GM21381 (cell line): ENCODE measurements around the gene GHR.
A peak's percentile ranks its signal among the peaks of the same experiment; 100 is the strongest.
"Not testable (repeated sequence)": the region's sequence is repeated elsewhere in the genome, so short reads cannot be mapped to it uniquely, and the experiment has no call there.

ENCODE experiments used
- ATAC-seq: cut with Tn5 transposase; IDR thresholded peaks from one replicate; pipeline ENCODE4 v1.9.1; 2021; ENCODE audit warnings: mild to moderate bottlenecking, moderate library complexity; ENCODE audit not compliant: unreplicated experiment

Gene GHR

DNA sequence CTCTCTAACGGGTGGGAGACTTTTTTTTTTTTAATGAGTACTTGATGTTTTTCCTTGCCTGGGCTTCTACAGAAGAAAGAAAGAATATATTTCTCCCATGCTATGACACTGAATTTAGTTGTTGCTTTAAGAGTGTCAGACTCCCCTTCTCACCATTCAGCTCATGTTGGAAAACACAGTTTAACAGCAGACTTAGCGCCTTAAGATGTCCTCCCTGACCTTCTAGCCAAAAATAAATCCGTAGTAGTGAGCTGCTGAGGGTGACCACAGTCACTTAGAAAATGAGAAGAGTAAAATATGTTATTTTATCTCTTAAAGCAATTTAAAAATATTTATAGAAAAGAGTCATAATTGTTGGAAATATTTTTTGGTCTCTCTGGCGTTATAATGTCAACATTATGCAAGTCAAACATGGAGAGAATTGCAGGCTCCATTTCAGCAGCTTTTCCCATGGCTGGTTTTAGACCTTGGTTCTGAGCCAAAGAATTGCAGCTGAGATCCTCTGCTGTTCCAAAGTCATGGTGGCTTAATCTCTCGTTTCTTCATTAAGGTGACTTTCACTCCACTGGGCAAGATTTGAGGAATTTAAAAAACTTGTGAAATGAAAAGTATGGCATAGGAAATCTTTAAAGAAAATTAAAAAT is 143.5 kb downstream of the GHR start:
- ATAC-seq = no peak

DNA sequence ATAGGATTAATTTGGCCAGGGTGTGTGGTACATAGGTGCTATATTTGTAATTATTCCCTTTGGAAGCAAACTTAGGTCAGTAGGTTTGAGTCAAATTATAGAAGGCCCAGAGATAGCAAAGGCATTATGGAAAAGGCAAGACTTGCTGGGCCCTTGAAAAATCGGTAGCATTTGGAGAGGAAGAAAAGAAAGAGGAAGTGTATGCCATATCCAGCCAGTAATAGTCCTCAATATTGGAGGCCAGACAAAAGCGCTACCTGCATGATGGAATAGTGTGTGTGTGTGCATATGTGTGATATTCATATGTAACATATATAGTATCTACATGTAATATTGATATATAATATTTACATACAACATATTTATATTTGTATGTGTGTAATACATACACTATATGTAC is 146.1 kb downstream of the GHR start:
- ATAC-seq = no peak

DNA sequence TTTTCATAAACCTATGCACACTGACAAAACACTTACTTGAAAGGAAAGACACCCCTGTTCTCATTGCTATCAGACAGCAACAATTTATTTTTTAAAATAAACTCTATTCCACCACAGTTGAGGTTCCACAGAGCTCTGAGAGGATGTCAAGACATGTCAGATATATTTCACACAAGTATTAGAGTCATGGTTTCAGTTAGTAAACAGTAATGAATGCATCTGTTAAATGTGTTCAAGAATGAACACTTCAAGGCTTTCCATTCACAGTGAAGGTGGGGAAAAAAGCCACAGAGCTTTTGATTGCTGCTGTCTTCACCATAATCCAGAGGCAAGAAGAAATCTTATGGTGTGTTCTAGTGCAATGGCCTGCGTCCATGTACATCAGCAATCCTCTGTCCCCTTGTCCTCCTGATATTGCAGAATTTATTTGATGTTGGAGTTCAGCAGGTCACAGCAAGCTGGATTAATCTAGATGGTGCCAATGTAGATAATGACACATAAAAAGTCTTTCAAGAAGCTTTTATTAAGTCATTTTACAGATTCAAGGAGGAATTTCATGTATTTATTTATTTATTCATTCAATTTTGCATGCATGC is 146.8 kb downstream of the GHR start:
- no peak for ATAC-seq

DNA sequence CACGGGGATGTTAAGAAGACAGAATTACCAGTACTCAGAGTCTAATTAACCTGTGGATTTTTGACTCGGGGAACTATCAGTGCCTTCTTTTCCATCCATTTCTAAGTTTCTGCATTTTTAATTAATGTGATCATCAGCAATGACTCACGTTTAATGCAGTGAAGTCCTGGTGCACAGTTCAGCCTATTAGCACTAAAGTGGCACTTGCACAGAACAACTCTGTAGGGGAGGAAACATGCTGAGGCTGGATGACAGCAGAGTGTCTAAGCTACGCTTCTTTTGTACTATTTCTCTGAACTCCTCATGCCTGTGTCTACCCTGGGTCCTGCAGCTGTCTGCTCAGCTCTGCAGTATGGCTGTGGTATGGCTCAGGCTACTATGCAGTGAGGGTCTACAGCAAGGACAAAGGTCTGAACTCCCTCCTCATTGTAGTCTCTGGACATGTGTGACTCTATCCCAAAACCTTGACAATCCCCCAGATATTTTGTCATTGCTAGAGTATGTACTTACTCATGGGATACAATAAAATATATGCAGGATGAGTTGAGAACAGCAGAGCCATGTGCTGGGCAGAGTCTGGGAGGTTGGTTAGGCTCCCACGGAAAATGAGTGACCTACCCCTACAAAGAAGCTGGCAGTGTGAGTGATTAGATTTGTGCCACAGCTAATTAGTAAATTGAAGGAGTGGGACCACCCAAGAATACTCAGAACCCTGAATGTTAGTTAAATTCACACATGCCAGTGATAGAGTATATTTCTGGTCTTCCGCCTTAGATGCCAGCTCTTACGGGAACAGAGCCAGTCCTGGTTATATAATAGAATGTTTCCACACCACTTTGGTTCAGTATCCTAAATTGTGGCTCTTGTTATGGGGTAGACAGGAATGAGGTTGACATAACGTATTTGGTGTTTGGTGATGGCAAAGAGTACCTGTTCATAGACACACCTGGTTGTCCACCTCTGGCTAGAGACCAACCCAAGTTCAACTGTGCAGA is 148.0 kb downstream of the GHR start:
- ATAC-seq = no peak

DNA sequence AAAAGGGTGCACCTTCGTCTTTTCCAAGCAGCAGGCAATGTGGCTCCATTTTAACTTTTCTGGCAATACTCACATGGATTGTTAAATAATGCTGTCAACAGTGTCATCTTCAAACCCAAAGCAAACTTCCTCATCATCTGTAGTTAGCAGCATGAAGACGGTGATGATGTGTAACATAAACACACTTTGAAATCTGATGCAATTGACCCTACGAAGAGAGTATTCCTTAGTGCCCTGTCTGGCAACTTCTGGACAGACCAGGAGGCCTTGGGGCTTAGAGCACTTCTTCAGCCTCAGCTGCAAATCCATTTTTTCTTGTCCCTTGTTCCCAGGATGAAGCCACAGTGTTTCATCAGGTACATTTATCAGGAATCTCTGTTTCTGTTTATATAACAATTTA is 149.1 kb downstream of the GHR start:
- no peak for ATAC-seq

DNA sequence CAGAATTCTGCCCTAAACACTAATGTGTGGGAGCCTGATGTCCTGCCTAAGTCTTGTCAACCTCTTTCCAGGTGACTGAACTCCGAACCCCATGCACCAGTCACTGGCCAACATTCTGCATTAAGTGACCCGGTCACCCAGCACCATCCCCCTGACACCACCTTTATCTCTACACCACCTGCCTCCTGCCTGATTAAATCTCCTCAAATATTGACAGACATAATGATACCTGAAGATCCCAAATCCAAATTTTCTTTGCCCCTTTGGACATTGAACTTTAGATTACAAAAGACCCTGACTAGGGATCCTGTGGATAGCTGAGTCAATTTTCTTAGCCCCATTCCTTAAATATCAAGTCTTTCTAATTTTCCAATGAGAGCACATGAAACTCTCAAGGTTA is 150.1 kb downstream of the GHR start:
- ATAC-seq = no peak

DNA sequence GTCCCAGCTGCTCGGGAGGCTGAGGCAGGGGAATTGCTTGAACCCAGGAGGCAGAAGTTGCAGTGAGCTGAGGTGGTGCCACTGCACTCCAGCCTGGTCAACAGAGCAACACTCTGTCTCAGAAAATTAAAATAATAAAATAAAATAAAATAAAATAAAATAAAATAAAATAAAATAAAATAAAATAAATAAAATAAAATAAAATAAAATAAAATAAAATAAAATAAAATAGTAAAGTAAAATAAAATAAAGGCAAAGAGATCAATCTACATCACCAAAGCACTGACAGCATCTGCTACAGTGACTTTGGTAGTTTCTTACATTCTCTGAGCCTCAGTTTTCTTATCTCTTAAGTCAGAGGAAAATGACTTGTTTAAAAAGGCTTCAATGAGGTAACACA is 152.7 kb downstream of the GHR start:
- ATAC-seq = not testable (repeated sequence)

DNA sequence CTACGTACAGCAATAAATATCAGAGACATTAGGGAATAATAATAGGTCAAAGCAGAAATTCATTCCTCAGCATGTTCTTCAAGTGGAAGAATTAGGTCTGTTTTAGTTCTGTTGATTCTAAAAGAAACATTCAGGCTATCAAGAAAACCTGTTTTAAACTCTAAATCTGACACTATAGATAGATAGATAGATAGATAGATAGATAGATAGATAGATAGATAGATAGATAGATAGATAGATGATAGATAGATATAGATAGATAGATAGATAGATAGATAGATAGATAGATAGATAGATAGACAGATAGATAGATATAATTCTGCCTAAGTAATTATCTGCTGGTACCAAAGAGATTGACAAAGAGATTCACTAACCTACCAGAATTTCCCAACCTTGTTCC is 155.7 kb downstream of the GHR start:
- not testable (repeated sequence) for ATAC-seq

DNA sequence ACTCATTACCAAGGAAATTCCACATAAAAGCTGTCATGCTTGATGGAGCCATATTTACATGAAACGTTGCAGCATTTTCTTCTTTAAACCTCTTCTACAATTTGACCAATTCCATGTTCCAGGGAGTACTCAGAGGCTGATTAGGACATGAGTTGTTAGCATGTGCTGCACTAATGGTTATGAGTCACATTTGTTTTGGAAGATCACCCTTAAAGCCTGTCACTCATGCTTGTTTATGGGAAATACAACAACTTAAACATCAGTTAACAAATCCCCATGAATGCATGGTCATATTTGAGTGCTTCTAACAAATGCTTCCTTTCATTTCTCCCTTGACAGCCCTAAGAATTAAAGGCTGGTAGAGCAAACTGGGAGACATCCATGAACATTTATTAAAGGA is 156.1 kb downstream of the GHR start:
- no peak for ATAC-seq

DNA sequence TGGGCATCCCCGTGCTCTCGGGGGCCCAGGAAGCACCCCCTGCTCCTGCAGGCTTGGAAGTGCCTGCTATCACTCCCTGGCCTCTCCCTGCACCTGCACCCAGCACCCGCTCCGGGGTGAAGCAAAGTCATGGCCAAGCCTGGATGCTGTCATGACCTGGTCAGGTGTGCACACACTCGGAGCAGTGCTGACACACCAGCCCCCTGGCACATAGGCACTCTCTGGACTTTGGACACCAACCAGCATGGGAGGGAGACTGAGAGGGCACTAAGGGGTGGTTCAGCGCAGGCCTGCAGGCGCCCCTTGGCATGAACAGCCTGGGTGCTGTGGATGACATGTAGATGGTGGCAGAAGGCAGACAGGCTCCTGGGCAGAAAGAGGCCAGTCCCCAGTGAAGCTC is 158.6 kb downstream of the GHR start:
- ATAC-seq = no peak

DNA sequence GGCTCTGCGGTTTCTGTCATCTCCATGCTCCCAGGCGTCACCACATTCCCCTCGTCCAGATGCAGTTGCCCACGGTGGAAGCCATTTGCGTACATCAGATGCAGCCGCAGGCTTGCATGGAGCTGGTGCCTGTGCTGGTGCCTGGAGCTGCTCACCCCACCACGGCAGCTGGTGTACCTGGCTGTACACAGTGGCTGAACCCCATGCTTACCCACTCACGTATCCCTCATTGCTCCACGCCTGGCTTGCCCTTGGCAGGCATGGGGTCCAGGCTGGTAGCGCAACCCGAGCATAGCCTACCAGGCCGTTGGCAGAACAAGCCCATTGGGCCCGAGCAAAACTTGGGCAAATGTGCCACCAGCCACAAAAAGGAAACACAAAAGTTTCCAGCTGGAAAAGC is 159.5 kb downstream of the GHR start:
- ATAC-seq = no peak

DNA sequence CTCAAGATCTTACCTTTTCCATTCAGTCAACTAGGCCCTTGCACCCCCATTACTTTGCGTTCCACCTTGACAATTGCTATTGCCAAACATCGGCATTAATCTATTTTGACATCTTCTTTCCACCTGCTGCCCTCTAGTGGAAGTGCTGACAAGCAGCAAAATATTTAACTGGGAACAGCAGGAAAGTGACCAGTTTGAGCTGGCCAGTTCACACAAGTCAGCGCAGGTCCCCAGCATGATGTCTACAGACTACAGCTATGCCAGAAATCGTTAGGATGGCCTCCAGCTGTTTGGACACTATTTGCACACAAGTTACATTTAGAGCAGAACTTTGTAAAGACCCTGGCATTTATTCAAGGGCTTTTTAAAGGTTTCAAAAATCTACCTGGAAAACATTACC is 160.1 kb downstream of the GHR start:
- ATAC-seq = peak; percentile 62

DNA sequence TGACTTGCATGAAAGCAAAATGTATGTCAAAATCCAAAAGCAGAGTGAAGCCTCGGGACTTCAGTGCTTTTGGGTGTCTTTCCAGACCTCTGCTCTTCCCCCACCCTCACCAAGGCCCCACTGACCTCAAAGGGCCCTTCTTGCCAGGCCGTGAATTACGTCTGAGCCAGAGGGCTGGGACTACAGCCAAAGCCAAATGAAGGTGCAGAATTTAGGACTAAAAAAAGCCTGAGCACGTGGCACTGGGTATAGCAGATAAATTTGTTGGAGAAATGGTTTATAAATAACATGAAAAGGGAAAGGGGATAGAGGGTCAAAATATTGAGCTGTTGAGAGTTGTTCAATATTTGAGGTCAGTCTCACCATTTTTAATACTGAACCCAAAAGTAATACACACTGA is 163.4 kb downstream of the GHR start:
- ATAC-seq = no peak

DNA sequence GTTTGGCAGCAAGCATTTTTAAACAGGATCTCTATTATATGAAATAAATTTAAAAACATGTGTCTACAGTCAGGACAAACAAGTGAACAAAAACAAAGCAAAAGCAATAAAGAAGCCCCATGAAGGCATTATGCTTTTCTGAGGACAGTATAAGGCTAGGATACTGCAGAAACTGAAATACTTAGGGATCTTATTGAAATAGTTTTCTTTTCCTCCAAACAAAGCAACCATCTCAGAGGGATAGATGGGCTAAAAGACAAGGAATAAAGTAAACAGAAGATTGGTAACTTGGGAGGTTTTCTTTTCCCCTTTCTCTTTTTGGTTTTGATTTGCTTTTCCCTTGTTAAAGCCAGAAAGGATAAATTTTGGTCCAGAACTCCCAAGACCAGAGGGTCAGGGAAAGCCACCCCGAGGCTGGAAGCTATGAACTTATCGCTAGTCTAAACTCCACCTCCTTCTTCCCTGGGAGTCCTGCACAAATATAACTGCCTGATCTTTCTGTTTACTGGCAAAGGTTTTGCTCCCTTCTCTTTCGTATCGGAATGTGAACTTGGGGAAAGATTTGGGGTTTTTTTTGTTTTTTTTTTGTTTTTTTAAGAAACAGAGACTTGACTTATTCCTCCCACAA is 164.0 kb downstream of the GHR start:
- ATAC-seq = no peak

DNA sequence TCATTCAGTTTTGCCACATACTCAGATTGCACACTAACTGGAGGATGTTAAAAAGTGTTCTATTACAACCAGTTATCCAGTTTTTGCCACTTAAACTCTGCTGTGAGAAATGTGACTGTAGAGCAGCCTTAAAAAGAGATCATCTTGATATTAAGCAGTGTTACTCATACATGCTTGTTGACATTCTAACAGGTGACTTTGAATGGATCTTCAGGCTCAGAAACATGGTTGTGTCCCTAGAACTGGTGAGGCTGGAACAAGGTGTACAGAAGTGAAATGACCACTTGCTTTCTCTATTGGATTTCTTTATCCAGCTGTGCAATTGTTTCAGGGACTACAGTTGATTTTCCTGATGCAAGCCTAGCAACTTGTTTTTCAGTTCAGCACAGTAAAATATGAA is 167.3 kb downstream of the GHR start:
- no peak for ATAC-seq

DNA sequence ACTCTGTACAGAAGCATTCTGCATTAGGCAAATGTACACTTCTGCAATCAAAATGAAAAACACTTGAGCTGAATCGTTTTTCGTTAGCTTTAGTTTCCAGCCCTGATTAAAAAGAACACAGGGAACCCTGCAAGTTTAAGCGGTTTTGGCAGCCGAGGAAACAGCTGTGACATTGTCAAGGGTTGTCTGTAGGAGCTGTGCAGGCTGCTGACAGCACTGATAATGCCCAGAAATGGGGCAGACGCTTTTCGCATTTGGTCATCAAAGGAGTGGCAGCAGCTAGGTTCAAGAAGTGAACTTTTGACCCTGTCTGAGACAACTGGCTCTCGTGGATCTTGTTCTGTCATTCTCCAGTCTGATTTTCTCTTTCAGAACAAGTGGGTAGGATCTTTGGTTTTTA is 167.8 kb downstream of the GHR start:
- no peak for ATAC-seq

DNA sequence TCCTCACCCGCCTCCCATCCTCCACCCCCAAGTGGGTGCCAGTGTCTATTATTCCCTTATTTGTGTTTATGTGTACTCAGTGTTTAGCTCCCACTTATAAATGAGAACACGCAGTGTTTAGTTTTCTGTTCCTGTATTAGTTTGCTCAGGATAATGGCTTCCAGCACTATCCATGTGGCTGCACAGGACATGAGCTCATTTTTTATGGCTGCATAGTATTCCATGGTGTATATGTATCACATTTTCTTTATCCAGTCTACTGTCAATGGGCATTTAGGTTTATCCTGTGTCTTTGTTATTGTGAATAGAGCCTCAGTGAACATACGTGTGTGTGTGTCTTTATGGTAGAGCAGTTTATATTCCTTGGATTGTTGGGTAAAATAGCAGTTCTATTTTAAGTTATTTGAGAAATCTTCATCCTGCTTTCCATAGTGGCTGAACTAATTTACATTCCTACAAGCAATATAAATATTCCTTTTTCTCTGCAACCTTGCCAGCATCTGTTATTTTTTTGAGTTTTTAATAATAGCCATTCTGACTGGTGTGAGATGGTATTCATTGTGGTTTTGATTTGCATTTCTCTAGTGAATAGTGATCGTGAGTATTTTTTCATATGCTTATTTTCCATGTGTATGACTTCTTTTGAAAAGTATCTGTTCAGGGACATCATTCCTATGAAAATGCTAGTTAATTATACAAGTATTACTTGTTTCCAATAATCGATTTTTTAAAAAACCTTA is 169.3 kb downstream of the GHR start:
- ATAC-seq = no peak

DNA sequence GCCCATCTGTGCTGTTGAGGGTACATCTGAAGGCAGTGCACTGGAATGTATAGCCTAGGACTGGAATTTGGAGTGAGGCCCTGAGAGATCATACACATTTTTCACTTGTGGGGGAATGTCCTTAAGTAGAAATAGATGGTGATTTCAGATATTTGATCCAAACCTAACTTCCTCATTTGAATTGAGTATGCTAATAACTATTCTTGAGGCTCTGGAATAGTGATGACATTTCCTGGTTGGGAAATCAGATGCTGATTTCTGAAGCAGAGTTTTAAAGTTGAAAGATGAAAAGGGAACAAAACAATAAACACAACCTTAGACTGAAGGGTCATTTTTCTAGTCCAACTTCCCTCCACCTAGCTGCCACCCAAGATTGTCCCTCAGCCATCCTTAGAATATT is 170.4 kb downstream of the GHR start:
- ATAC-seq = no peak

DNA sequence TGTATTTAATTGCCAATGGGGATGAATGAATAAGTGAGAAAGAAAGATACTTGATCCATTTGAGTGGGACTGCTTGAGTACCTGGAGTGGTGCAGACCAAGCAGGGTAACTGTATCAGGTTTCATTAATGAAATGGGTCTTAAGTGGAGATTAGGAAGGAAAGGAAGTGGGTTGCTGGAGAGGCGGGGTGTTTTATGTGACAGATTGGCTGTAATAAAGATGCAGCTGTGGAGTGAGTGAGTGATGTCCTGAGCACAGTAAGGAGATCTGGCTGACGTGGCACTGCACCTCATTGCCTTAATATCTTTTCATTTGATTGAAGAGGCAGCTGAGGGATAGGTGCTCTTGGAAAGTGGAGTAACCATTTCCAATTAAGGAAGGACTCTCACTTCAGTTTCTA is 172.4 kb downstream of the GHR start:
- no peak for ATAC-seq

DNA sequence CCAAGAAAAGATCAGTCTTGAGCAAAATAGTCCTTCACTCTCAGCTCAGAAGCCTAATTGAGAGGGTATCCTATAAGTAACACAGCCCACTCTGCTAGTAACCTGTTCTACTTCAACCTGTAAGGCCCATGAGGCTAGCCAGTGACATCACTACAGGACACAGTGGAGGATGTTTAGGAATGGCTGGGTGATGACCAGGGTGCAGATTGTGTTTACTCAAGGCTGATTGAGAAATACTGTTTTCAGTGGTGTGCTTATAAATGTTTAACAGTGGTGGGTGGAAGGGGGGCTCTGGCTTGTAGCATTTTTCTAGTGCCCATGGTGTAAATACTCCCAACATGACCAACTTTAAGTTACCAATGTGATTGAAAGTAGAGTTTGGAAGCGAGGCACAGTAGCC is 173.6 kb downstream of the GHR start:
- ATAC-seq = no peak
